Ovary (tissue), 3 donors: ENCODE data around the gene USP13.

ENCODE experiments used
- EP300 ChIP-seq: sonication (generic); formaldehyde crosslinking; IDR thresholded peaks from one replicate; pipeline ENCODE4 v1.6.1; 2017; ENCODE audit warnings: antibody characterized with exemption
- POLR2A ChIP-seq: fragments of 450-650 bp; IDR thresholded peaks from one replicate; pipeline ENCODE4 v1.6.1; 2017; ENCODE audit warnings: antibody characterized with exemption, mild to moderate bottlenecking, moderate library complexity
- TF ChIP-seq, protein P1 (sequence below), 3 donors: fragments of 450-650 bp in 2 of 3; fragments of 200-600 bp in 1 of 3; IDR thresholded peaks; one replicate each; pipeline versions ENCODE4 v1.5.1 to v1.8.0; 2016 to 2022; ENCODE audit warnings: antibody characterized with exemption in 3 of 3, mild to moderate bottlenecking in 1 of 3
- donor health status: DM: no; HTN: no; CAD: no.

GRCh38 chr3:179652447-179653095 lies at the start of gene USP13:
- TF ChIP-seq, protein P1, sequence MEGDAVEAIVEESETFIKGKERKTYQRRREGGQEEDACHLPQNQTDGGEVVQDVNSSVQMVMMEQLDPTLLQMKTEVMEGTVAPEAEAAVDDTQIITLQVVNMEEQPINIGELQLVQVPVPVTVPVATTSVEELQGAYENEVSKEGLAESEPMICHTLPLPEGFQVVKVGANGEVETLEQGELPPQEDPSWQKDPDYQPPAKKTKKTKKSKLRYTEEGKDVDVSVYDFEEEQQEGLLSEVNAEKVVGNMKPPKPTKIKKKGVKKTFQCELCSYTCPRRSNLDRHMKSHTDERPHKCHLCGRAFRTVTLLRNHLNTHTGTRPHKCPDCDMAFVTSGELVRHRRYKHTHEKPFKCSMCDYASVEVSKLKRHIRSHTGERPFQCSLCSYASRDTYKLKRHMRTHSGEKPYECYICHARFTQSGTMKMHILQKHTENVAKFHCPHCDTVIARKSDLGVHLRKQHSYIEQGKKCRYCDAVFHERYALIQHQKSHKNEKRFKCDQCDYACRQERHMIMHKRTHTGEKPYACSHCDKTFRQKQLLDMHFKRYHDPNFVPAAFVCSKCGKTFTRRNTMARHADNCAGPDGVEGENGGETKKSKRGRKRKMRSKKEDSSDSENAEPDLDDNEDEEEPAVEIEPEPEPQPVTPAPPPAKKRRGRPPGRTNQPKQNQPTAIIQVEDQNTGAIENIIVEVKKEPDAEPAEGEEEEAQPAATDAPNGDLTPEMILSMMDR (IDR thresholded peaks at IDR 0.05), result peak in 1 of 3 donors; percentile 17
- TF ChIP-seq EP300 (no peak), POLR2A (peak; percentile 15)
